Forelimb muscle (tissue), 1 donor: ENCODE data around the gene TBC1D10A. TPM values are rescaled to one million over a fixed set of nuclear protein-coding genes. Genes with fewer than 3 reads are reported as not detected.

ENCODE experiments used
- DNase-seq: peaks from one replicate; pipeline ENCODE4 v3.0.0-alpha.2; 2013; ENCODE audit warnings: low read depth
- polyA plus RNA-seq: library from polyadenylated mRNA; unstranded; fragments of 120-200 nt; gene quantifications from one replicate; pipeline ENCODE4 v1.2.1, GENCODE V29; 2013; ENCODE audit not compliant: insufficient read length

Gene TBC1D10A
- polyA plus RNA-seq, 1 donor, result 7.1 TPM

DNA sequence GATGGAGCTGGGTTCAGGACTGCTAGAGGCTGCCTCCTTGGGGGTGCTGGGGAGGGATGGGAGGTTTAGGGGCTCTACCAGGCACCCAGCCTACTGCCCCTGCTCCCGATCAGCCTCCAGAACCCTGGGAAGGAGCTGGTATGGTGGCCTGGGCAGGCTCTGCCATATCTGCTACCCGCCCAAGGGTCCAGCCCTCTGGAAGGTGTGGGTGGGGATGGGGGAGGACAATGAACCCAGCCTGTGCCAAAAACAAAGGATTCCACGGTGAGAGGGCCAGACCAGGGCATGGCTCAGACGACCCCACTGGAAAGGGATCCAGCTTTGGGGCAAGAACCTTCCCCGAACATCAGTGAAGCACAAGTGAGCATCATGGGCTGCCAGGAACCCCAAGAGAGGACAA is 40.4 kb downstream of the TBC1D10A start:
- DNase-seq, result no peak

DNA sequence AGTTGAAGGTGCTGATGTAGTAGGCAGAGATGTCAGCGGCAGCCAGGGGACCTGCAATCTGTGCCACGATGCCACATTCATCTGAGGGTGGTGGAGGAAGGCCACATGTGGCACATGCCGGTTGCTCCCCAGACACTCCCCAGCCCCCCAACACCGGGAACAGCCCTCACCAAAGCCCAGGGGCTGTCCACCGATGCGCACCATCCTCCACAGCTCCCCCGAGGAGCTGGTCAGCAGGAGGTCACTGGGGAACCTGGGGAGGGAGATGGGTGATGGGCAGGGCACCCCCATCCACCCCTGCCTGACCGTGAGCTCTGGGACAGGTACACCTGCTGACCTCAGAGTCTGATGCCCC is 40.9 kb downstream of the TBC1D10A start:
- no peak for DNase-seq

DNA sequence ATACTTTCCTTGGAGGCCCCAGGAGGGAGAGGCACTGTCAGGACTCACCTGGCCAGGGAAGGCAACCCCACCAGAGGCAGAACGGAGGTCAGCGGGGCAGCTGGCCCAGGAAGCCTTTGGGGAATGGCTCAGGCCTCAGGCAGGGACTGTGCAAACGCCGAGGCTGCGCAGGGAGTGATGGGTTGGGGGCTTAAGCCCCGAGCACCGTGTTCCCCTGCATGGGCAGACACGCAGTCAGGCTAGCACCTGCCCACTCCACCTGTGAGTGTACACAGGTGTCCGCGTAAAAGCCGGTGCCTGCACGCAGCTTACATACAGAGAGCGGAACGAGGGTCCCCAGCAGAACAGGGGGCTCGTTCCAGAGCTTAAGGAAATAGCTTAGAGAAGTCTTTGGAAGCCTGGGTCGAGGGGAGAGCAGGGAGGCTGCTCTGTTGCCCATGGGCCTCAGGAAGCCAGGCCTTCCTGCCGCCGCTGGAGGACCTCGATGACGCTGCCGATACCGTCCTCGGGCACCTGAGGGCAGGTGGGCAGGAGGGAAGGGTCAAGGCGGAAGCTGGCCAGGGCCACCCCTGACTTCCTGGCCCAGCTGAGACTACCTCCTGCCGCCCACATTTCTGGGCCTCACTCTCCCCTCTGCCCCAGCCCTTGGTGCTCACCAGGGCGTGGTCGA is 41.4 kb downstream of the TBC1D10A start:
- DNase-seq, result no peak

DNA sequence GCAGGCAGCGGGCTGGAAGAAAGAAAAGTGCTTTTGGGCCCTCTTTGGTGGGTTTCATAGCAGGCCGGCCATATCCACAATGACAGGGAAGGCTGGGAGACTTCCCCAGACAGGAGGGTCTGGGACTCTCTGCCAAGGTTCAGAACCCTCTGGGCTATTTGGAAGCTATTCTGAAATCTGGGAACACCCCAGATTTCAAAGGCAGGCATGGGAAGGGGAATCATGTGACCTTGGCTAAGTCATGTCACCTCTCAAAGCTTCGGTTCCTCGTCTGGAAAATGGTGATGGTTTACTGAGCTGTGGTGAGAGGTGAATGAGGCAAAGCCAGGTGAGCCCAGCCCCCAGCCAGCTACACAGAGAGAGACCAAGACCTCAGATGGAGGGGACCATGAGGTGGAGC is 42.1 kb downstream of the TBC1D10A start:
- DNase-seq, result no peak

DNA sequence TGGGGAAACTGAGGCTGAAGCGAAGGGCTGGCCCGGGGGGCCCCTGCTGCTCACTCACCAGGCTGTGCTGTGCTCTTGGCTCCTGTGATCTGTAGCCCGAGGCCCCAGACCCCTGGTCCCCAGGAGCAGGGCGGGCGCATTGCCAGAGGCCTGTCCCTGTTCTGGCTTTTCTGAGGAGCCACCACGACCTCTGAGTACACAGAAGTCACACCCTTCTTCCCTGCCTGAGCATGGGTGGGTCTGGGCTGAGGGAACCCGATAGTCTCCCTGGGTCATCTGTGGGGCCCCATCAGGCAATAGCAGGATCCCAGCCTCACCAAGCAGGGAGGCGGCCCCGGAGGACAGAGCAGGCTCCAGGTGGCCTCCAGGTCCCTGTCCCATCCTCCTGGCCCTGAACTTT is 42.6 kb downstream of the TBC1D10A start:
- no peak for DNase-seq

DNA sequence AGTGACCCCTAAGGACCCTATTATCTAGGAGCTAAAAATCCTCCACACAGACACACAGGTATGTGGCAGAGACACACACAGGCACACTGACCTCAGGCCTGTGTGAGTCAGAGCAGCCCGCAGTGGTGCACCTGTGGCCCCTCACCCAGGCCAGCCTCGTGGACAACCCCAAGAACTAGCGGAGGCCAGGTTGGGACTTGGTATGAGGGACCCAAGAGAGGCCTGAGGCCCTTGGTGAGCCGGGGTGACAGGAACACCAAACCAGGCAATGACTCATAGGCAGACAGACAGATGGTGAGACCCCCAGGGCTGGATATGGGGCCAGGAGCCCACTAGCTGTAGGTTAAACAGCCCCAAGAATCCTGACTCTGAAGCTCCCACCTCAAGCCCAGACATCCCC is 43.4 kb downstream of the TBC1D10A start:
- no peak for DNase-seq

DNA sequence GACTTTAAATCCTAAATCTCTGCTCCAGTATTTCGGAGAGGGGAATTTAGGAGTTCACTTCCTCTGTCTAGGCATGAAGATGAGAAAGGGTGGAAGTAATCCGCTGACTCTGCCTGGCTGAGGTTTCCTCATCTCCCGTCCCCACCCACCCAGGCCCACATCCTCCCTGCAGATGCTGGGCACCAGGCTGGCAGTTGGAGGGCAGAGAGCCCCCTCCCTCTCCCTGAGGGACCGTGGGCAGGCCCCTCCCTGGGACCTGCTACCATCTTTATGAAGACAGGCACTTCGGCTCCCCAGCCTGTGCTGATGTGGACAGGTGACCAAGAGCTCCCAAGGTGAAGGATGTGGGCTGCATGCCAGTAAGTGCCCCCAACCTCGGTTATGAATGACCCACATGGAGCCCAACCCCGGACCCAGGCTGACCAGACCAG is 44.1 kb downstream of the TBC1D10A start:
- no peak for DNase-seq

DNA sequence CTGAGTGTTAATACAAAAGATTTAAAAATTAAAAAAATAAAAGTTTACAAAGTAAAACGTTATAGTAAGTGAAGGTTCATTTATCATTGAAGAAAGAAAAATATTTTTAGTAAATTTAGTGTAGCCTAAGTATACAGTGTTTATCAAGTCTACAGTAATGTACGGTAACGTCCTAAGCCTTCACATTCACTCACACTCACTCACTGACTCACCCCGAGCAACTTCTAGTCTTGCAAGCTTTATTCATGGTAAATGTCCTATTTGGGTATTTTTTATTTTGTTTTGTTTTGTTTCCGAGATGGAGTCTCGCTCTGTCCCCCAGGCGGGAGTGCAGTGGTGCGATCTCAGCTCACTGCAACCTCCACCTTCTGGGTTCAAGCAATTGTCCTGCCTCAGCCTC is 46.2 kb downstream of the TBC1D10A start:
- DNase-seq, result no peak

DNA sequence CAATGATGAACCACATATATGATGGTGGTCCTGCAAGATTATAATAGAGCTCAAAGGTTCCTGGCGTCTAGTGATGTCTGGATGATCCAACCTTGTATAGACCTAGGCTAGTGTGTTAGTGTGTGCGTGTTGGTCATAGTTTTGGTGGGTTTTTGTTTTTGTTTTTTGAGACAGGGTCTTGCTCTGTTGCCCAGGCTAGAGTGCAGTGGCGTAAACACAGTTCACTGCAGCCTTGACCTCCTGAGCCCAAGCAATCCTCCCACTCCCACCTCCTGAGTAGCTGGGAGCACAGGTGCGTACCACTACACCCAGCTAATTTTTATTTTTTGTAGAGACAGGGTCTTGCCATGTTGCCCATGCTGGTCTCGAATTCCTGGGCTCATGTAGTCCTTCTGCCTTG is 46.8 kb downstream of the TBC1D10A start:
- no peak for DNase-seq

DNA sequence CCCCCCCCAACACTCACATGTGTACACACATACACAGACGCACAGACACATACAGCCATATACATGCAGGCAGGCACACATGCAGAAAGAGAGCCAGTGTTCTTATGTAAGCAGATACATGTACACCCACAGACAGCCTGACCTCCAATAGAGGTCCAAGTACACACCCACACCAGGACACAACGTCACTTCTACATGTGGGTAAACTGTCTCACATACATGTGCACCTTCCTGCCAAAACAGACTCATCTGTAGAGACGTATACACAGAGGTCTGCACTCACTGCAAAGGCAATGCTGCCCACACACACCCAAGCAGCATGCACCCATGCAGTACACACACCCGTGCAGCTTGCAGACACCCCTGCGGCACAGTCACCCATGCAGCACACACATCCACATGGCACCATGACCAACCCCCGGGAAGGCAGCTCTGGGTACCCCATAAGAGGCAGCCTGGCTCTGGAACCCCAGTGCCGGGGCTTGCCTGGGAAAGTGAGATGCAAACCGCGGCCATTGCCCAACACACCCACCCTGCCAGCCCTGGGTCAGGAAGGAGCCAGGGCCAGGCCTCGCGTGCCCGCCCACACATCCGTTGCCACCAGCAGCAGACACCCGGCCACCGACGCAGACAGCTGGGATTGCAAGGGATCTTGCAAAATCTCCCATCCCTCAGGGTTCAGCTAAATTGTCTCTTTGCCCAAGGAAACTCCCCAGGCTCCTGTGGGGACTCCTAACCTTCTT is 47.5 kb downstream of the TBC1D10A start:
- DNase-seq, result no peak

DNA sequence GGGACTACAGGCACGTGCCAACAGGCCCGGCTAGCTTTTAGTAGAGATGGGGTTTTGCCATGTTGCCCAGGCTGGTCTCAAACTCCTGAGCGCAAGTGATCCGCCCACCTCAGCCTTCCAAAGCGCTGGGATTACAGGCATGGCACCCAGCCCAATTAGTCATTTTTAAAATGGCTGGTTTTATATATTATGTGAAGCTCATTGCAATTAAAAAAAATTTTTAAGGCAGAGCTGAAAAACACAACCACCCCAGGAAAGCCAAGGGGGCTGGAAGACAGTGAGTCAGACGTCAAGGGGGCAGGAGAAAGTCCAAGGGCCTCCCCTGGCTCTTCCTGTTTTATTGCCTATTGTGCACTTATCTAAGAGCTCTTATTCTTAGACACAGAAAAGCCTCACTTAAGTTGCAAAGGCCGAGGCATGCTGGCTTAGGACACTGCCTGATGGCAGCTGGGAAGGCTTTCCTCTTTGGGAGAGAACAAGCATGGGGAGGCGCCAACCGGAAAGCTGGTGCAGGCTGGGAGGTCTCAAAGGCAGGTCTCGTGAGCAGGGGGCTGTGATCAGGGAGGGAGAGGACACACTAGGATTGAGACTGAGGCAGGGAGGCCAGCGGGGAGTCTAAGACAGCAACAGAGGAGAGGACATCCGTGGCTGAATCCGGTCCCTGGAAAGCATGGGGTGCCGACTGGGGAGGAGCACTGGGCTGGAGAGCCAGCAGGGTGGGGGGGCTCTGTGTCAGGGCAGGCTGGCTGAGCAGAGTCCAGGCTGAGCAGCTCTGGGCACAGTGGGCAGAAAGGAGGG is 49.0 kb downstream of the TBC1D10A start:
- DNase-seq, result no peak

DNA sequence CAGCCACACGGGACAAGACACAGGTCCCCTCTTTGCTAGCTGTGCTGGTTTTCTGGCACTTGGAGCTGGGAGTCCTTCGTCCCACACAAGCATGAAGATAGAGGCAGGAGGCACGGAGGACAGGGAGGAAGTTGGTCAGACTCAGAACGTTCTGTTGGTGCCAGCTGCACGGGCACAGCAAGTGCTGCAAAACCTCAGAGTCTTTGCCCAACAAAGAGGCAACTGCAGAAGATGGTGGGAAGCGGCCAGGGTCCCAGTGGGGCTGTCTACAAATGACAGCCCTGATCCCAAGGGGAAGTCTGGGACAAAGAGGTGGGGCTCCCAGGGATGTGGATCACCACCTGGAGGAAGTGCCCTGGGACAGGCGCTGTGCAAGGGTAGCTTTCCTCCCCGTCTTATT is 50.7 kb downstream of the TBC1D10A start:
- no peak for DNase-seq

DNA sequence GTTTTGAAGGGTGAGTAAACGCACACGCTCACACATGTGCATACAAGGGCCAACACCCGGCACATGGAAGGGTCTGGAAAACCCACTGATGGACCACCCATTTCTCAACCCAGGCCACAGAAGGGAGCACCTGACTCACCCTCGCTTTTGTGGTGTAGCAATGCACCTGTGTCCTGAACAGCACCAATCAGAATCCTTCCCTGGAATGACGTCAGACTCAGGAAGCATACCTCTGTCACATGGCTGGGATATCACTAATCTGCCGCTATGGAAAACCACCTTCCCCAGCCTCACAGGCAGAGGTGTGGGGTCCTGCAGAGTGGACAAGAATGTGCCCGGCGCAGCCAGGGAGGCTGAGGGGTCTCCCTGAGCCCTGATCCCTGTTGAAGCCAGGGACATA is 51.1 kb downstream of the TBC1D10A start:
- no peak for DNase-seq

DNA sequence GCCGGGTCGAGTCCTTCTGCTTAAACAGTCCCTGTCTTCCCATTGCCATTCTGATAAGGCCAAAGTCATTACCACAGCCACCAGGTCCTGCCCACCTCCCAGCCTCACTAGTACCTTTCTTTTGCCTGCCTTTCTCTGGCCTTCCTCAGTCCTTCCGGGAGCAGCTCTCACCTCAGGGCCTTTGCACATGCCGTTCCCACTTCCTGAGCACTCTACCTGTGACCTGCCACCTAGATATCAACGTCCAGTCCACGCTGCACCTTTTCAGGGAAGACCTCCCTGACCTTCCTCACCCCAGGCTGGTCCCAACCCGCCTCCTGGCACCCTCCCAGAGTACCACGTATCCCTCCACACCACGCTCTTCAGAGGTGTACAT is 52.3 kb downstream of the TBC1D10A start:
- DNase-seq, result no peak

DNA sequence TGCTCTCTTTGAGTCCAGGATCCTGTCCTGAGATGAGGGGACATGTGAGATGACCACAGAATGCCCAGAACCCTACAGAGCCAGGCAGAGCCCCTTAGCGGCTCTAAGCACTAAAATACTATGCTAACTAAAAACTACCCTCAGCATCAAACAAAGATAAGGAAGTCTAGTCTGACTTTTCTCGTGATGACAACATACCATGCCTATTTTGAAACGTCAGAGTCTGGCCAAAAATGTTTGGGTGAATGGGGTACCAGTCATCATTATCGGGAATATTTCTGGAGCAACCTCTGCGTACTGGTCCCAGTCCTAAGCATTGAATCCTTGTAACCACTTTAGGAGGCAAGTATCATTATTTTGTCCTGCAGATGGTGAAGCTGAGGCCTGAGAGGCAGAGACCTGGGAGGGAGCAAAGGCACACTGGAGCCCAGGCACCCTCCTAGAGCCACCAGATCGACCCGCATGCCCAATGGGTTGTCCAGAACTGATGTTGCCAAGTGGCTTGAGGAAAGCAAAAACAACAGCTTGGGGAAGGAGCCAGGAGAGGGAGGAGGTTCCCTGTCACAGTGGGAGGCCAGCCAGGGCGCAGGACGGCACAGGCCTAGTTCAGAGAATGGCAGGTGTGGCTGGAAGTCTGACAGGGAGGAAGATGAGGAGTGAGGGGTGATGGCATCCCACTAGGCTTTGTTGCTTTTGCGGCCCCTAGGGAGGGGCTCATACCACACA is 52.9 kb downstream of the TBC1D10A start:
- DNase-seq, result no peak

DNA sequence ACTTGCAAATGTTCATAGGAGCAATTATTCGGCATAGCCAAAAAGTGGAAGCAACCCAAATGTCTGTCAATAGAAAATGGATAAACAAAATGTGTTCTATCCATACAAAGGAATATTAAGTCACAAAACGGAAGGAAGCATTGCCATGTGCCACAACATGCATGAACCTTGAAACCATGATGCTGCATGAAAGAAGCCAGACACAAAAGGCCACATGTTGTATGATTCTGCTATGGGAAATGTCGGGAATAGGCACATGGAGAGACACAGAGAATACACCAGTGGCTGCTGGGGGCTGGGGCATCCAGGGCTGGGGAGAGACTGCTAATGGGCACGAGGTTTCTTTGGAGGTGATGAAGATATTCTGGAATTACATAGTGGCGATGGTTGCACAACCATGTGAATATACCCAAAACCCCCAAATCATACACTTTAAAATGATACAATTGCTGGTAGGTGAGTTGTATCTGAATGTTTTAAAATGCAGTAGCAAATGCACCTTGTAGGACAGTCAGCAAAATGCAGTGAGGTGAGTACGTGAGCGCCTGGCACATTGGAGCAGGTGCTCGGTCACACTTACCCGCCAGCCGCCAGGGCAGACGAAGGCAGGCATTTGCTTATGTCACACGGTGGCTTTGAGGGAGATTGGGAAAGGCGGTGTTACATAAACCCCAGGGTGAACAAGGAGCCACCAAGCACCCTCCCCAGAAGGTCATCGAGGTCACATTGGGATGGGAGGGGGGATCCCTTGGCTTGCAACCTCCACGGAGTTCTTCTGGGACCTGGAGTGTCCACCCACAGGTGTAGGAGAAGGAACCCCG is 53.8 kb downstream of the TBC1D10A start:
- DNase-seq, result no peak

DNA sequence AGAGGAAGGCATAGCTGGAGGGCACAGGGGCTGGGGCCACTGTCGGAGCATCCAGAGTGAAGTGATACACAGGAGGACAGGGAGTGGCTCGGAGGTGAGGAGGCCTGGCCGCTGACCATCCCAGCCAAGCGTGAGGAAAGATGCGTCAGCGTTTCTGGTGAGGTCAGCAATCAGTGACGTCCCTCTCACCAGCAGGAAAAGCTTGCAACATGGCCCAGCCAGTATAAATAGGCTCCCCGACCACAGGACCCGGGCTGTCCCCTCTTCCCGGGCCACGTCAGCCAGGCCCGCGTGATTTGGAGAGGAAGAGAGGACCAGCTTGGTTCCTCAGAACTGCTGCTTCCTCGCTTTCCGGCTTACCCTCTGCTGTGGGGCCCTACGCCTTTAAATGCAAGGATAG is 55.9 kb downstream of the TBC1D10A start:
- no peak for DNase-seq

DNA sequence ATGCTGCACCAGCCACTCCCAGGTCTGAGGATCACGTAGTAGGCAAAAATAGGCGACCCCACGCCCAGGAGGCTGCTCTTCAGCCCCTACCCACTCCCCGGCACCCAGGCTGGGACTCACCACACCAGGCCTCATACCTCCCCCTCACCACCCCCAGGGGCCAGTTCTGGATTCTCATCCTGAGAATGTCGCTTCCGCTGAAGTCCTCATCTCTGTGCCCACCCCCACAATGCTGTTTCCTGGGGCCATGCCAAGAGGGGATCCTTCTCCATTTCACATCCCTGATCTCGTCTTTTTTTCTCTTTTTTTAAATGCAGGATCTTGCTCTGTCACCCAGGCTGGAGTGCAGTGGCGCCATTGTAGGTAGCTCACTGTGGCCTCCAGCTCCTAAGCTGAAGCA is 58.4 kb downstream of the TBC1D10A start:
- DNase-seq, result no peak

DNA sequence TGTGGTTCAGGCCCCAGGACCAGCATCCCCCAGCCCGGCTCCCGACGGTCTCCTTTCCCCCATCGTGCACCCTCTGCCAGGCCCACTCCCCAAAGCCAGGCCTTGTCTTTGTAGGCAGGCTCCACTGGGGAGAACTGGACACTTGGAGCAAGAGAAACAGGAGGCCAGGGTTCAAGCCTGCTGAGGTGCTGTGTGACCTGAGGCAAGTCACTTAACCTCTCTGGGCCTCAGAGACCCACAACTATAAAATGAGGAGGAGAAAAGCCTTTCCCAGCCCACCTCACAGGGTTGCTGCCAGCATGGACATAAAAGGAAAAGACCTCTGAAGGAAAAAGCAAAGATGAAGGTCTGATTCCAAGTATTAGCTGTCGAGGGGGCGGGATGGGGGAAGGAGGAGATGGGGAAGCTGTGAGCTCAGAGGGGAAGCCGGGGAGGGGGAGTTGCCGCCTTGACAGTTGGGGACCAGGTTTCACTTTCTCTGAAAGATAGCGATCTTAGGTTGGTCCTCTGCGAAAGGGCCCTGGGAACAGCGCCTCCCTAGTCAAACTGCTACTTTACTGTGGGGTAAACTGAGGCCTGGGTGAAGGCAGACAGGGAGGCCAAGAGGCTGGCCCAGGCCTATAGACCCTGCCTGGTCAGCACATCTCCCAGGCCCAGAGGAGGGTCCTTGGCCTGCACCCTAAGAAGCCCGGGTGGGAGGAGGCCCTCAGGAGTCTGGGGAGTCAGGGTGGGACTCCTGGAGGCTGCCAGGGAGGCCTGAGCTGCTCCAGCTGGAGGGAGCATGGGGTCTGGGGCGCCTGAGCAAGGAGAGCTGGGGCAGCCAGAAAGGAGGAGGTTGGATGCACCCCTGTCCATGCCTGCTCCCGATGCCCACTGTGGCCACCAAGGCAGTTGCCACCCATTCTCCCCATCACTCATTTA is 59.1 kb downstream of the TBC1D10A start:
- DNase-seq, result no peak
